HG03521 (cell line): ENCODE data around the gene SCNN1G.
"Not testable (repeated sequence)": the region's sequence is repeated elsewhere in the genome, so short reads cannot be mapped to it uniquely, and the experiment has no call there.

Source experiments
- ATAC-seq: cut with Tn5 transposase; IDR thresholded peaks from one replicate; pipeline ENCODE4 v1.9.1; 2021; ENCODE audit warnings: mild to moderate bottlenecking, moderate library complexity; ENCODE audit not compliant: unreplicated experiment

Gene SCNN1G

GRCh38 chr16:23248261-23249194, 66.0 kb downstream of the SCNN1G start:
- no peak for ATAC-seq

DNA sequence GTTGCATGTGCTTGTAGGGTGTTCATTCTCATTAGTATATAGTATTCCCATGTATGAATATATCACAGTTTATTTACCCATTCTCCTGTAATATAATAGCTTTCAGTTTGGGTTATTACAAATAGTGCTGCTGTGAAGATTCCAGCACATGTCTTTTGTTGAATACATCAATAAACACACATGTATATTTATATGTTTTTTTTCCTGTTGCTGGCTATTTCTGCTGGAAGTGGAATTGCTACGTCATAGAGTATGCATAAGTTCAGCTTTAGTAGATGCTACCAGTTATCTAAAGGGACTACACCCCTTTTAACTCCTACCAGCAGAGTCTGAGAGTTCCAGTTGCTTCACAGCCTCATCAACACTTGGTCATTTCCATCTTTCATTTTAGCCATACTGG, 67.3 kb downstream of the SCNN1G start:
- ATAC-seq: no peak

DNA sequence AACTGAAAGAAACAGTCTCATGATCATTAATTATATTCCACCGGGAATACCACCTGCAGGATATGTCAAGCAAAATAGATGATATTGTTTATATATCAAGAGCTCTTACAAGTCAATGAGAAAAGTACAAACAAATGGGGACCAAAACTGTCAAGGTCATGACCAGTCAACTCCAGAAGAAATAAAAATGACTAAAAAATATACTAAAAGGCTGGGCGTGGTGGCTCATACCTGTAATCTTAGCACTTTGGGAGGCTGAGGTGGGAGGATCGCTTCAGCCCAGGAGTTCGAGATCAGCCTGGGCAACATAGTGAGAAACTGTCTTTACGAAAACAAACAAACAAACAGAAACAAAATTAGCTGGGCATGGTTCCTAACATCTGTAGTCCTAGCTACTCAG, 69.8 kb downstream of the SCNN1G start:
- no peak for ATAC-seq

GRCh38 chr16:23253650-23254049, 71.1 kb downstream of the SCNN1G start:
- ATAC-seq: not testable (repeated sequence)

DNA sequence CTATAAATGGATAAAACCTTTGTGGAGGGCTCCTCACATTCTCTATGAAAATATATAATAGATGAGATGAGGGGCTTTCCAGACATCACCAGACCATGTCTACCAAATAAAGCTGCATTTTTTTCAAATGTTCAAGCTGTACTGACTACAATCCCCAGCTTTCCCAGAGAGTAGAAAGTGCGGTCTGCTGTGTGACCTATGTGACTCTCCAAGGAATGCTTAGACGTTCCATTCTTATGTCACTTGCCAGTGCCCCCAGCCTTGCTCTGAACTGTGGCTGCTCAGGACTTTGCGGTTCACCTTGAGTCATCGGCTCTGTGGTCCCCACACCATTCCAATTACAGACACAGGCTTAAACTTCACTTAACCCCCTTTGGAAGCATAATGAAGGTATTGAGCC, 71.8 kb downstream of the SCNN1G start:
- ATAC-seq: no peak

DNA sequence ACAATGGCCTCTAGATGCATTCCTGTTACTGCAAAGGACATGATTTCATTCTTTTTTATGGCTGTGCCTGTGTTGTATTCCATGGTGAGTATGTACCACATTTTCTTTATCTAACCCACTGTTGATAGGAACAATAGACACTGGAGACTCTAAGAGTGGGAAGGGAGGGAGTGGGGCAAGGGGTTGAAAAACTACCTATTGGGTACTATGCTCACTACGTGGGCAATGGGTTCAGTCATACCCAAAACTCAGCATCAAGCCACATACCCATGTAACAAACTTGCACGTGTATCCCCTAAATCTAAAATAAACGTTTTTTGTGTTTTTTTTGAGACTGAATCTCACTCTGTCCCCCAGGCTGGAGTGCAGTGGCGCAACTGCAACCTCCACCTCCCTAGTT, 72.5 kb downstream of the SCNN1G start:
- ATAC-seq: no peak

GRCh38 chr16:23256440-23256839, 73.9 kb downstream of the SCNN1G start:
- no peak for ATAC-seq

- ATAC-seq: no peak
Measured at GRCh38 chr16:23257682-23258081, 75.1 kb downstream of the SCNN1G start.

DNA sequence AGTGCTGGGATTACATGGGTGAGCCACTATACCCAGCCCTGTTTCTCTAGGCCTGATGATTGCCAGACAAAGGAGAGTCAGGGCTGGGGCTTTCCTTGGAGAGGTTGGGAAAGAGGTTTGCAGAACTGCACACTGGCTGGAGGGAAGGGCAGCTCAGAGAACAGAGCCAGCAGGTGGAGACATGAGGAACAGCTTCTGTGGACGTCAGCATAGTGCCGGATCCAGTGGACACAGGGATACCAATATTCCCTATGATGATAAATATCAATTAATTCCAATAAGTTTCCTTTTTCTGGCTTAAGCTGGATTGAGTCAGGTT, 76.3 kb downstream of the SCNN1G start:
- no peak for ATAC-seq
